Lung (tissue), 12 donors: ENCODE measurements around the gene ZNF682. TPM values are rescaled to one million over a fixed set of nuclear protein-coding genes. Genes with fewer than 3 reads are reported as not detected.
"Not testable (repeated sequence)": the region's sequence is repeated elsewhere in the genome, so short reads cannot be mapped to it uniquely, and the experiment has no call there.

Experiments
- ATAC-seq: fragments of 200-7000 bp; cut with Tn5 transposase; one replicate; pipeline ENCODE4 v1.9.1; 2020; ENCODE audit warnings: moderate number of reproducible peaks; ENCODE audit not compliant: insufficient read depth, low FRiP score
- DNase-seq, 3 donors: peaks; one replicate each; pipeline ENCODE4 v3.0.0-alpha.2; 2013 to 2017
- H3K27ac ChIP-seq, 2 donors: one replicate each; pipeline ENCODE4 v1.5.1; 2013; ENCODE audit warnings: mild to moderate bottlenecking in 2 of 2, moderate library complexity in 2 of 2, control low read depth in 1 of 2, inconsistent platforms in 1 of 2, low read depth in 1 of 2, low read length in 1 of 2
- H3K27me3 ChIP-seq, 3 donors: one replicate each; pipeline ENCODE4 v1.5.1; 2013; ENCODE audit warnings: low read length in 2 of 3; ENCODE audit not compliant: control insufficient read depth in 3 of 3, insufficient read depth in 3 of 3
- H3K36me3 ChIP-seq, 4 donors: one replicate each; pipeline ENCODE4 v1.5.1; 2013; ENCODE audit warnings: low read length in 4 of 4, mild to moderate bottlenecking in 1 of 4, moderate library complexity in 1 of 4; ENCODE audit not compliant: control insufficient read depth in 4 of 4, insufficient read depth in 4 of 4
- H3K4me1 ChIP-seq, 5 donors: one replicate each; pipeline ENCODE4 v1.5.1; 2013; ENCODE audit warnings: low read length in 5 of 5, mild to moderate bottlenecking in 2 of 5, moderate library complexity in 1 of 5; ENCODE audit not compliant: control insufficient read depth in 5 of 5, insufficient read depth in 5 of 5
- H3K4me3 ChIP-seq: one replicate; pipeline ENCODE4 v1.5.1; 2013; ENCODE audit warnings: mild to moderate bottlenecking, control low read depth, moderate library complexity
- H3K9ac ChIP-seq, 2 donors: one replicate each; pipeline ENCODE4 v1.5.1; 2013; ENCODE audit warnings: low read length in 2 of 2, control low read depth in 1 of 2; ENCODE audit not compliant: insufficient read depth in 1 of 2
- H3K9me3 ChIP-seq, 4 donors: one replicate each; pipeline ENCODE4 v1.5.1; 2013; ENCODE audit warnings: low read length in 3 of 4, mild to moderate bottlenecking in 1 of 4, moderate library complexity in 1 of 4; ENCODE audit not compliant: control insufficient read depth in 4 of 4, insufficient read depth in 3 of 4
- CTCF ChIP-seq: IDR thresholded peaks from 2 replicates; pipeline ENCODE4 v1.5.1; 2012; ENCODE audit warnings: mild to moderate bottlenecking; ENCODE audit errors: control extremely low read depth, extremely low read depth
- WGBS, 2 donors: extraction: QIAGEN DNeasy Blood & Tissue Kit; methylation state at CpG; one replicate each; pipeline ENCODE4 v1.1.7; 2013; 5-methylcytosine and 5-hydroxymethylcytosine counted together
- polyA plus RNA-seq, 2 donors: library from polyadenylated mRNA; stranded (reverse); fragments of 200-250 nt; gene quantifications; one replicate each; pipeline ENCODE4 v1.2.1, GENCODE V29; 2013
- total RNA-seq, 2 donors: library from RNA; depleted of rRNA in 1 of 2; stranded (reverse); fragments of >200 nt in 1 of 2; gene quantifications; one replicate each; pipeline ENCODE4 v1.2.1, GENCODE V29; 2014 to 2021
- donor health status: control.
- donor health status: control.
- donor health status: Bipolar disorder and iron deficiency.
- donor health status: healthy.
- donor health status: DM: yes; HTN: yes; CAD: no.

ZNF682 gene
- total and polyA plus RNA-seq, 4 donors, result 2.0 to 17.7 (median 12.9) TPM

- no peak for ATAC-seq
- WGBS, 2 donors, result 91 to 94% methylated on average over 5 of the region's 5 CpGs
- no peak for TF ChIP-seq CTCF
These were observed 33.6 kb upstream of the ZNF682 start for GRCh38 chr19:20072936-20073335.

GRCh38 chr19:20070691-20071090 is 31.4 kb upstream of the ZNF682 start:
- Histone ChIP-seq H3K27ac (no peak overlapping the region), H3K9ac (no peak overlapping the region), H3K36me3 (no peaks in the 10 kb centered on the region), H3K9me3 (peaks cover 0 to 3% (median 1%) of the 10 kb centered on the region in 4 donors), H3K4me1 (peaks cover 0 to 3% (median 0%) of the 10 kb centered on the region in 5 donors), H3K27me3 (no peaks in the 10 kb centered on the region), H3K4me3 (no peak overlapping the region)
- 54 to 76% methylated on average over 2 of the region's 2 CpGs for WGBS, 2 donors
- no peak for ATAC-seq
- DNase-seq, result no peak
- TF ChIP-seq CTCF, result no peak

More at GRCh38 chr19:20072936-20073335, 33.6 kb upstream of the ZNF682 start:
- DNase-seq, result no peak
- Histone ChIP-seq H3K27me3 (no peaks in the 10 kb centered on the region), H3K36me3 (no peaks in the 10 kb centered on the region), H3K4me3 (no peak overlapping the region), H3K9me3 (peaks cover 0 to 6% (median 0%) of the 10 kb centered on the region in 4 donors), H3K9ac (no peak overlapping the region), H3K4me1 (peaks cover 0 to 1% (median 0%) of the 10 kb centered on the region in 5 donors), H3K27ac (no peak overlapping the region)

GRCh38 chr19:20068559-20068958 is 29.3 kb upstream of the ZNF682 start:
- not testable (repeated sequence) for H3K9me3 ChIP-seq, H3K36me3 ChIP-seq, H3K9ac ChIP-seq, H3K4me3 ChIP-seq, H3K4me1 ChIP-seq, H3K27me3 ChIP-seq, H3K27ac ChIP-seq, ATAC-seq, DNase-seq
- whole genome bisulfite sequencing, 2 donors, result 31 to 35% methylated on average over 7 of the region's 7 CpGs

GRCh38 chr19:20067943-20068342 is 28.6 kb upstream of the ZNF682 start:
- H3K27ac ChIP-seq, result no peak overlapping the region
- H3K4me3 ChIP-seq, result no peak overlapping the region
- ATAC-seq (no peak), DNase-seq (peak; percentile 37 to 85 (median 52))
- H3K9ac ChIP-seq, result no peak overlapping the region
- no peak for TF ChIP-seq CTCF
- WGBS, 2 donors, result 11 to 21% methylated on average over 9 of the region's 9 CpGs
- H3K27me3 ChIP-seq, result no peaks in the 10 kb centered on the region
- no peaks in the 10 kb centered on the region for H3K36me3 ChIP-seq
- peaks cover 0 to 3% (median 1%) of the 10 kb centered on the region in 4 donors for H3K9me3 ChIP-seq
- peaks cover 0 to 3% (median 0%) of the 10 kb centered on the region in 5 donors for H3K4me1 ChIP-seq
